Subcutaneous abdominal adipose tissue (tissue), 5 donors: ENCODE data around the gene UBE3A.

Experiments used
- H3K27ac ChIP-seq: one replicate; pipeline ENCODE4 v1.7.0; 2013; ENCODE audit warnings: low read depth, mild to moderate bottlenecking, inconsistent platforms, low read length, moderate library complexity
- H3K27me3 ChIP-seq, 5 donors: one replicate each; pipeline ENCODE4 v1.7.0; 2013; ENCODE audit warnings: low read length in 5 of 5, inconsistent platforms in 1 of 5; ENCODE audit not compliant: control insufficient read depth in 5 of 5, insufficient read depth in 4 of 5
- H3K36me3 ChIP-seq, 5 donors: one replicate each; pipeline ENCODE4 v1.7.0; 2013; ENCODE audit warnings: low read length in 5 of 5; ENCODE audit not compliant: control insufficient read depth in 5 of 5, insufficient read depth in 5 of 5
- H3K4me1 ChIP-seq, 5 donors: one replicate each; pipeline ENCODE4 v1.7.0; 2013; ENCODE audit warnings: low read length in 5 of 5, mild to moderate bottlenecking in 3 of 5, moderate library complexity in 1 of 5; ENCODE audit not compliant: control insufficient read depth in 5 of 5, insufficient read depth in 5 of 5
- H3K4me3 ChIP-seq, 5 donors: one replicate each; pipeline ENCODE4 v1.7.0; 2013; ENCODE audit warnings: low read length in 5 of 5, low read depth in 1 of 5
- H3K9ac ChIP-seq, 5 donors: one replicate each; pipeline ENCODE4 v1.7.0; 2013; ENCODE audit warnings: low read length in 5 of 5, mild to moderate bottlenecking in 4 of 5, moderate library complexity in 3 of 5
- H3K9me3 ChIP-seq, 5 donors: one replicate each; pipeline ENCODE4 v1.7.0; 2013; ENCODE audit warnings: low read length in 5 of 5; ENCODE audit not compliant: control insufficient read depth in 5 of 5
- donor health status: healthy.
- donor health status: healthy.
- donor health status: healthy.
- donor health status: healthy.
- donor health status: healthy.

UBE3A gene

GRCh38 chr15:25362545-25362944 is 76.3 kb downstream of the UBE3A start:
- Histone ChIP-seq H3K9me3 (no peaks in the 10 kb centered on the region), H3K4me1 (no peaks in the 10 kb centered on the region), H3K27ac (no peak overlapping the region), H3K4me3 (no peak overlapping the region), H3K27me3 (no peaks in the 10 kb centered on the region), H3K9ac (no peak overlapping the region), H3K36me3 (peaks cover 2 to 24% (median 11%) of the 10 kb centered on the region in 5 donors)

- Histone ChIP-seq H3K9me3 (peaks cover 3 to 23% (median 15%) of the 10 kb centered on the region in 5 donors), H3K9ac (no peak overlapping the region), H3K36me3 (peaks cover 20 to 43% (median 35%) of the 10 kb centered on the region in 5 donors), H3K27me3 (no peaks in the 10 kb centered on the region), H3K27ac (no peak overlapping the region), H3K4me3 (no peak overlapping the region), H3K4me1 (no peaks in the 10 kb centered on the region)
Measured at GRCh38 chr15:25347707-25348106, 91.1 kb downstream of the UBE3A start.

- Histone ChIP-seq H3K27me3 (no peaks in the 10 kb centered on the region), H3K9ac (no peak overlapping the region), H3K4me3 (no peak overlapping the region), H3K4me1 (no peaks in the 10 kb centered on the region), H3K36me3 (peaks cover 22 to 44% (median 34%) of the 10 kb centered on the region in 5 donors), H3K9me3 (peaks cover 3 to 23% (median 15%) of the 10 kb centered on the region in 5 donors), H3K27ac (no peak overlapping the region)
Measured at GRCh38 chr15:25346371-25346770, 92.5 kb downstream of the UBE3A start.

GRCh38 chr15:25345943-25346342 is 92.9 kb downstream of the UBE3A start:
- Histone ChIP-seq H3K27ac (no peak overlapping the region), H3K36me3 (peaks cover 22 to 39% (median 32%) of the 10 kb centered on the region in 5 donors), H3K27me3 (no peaks in the 10 kb centered on the region), H3K9me3 (peaks cover 3 to 23% (median 15%) of the 10 kb centered on the region in 5 donors), H3K9ac (no peak overlapping the region), H3K4me1 (no peaks in the 10 kb centered on the region), H3K4me3 (no peak overlapping the region)

- peaks cover 0 to 19% (median 11%) of the 10 kb centered on the region in 5 donors for H3K9me3 ChIP-seq
- no peak overlapping the region for H3K4me3 ChIP-seq
- H3K27ac ChIP-seq: no peak overlapping the region
Measured at GRCh38 chr15:25342629-25343028, 96.2 kb downstream of the UBE3A start.

GRCh38 chr15:25339431-25339830 is 99.4 kb downstream of the UBE3A start:
- Histone ChIP-seq H3K27me3 (no peaks in the 10 kb centered on the region), H3K4me1 (no peaks in the 10 kb centered on the region), H3K4me3 (no peak overlapping the region), H3K27ac (no peak overlapping the region), H3K9me3 (peaks cover 0 to 3% (median 0%) of the 10 kb centered on the region in 5 donors), H3K9ac (no peak overlapping the region), H3K36me3 (peaks cover 25 to 54% (median 50%) of the 10 kb centered on the region in 5 donors)

More at GRCh38 chr15:25342629-25343028, 96.2 kb downstream of the UBE3A start:
- Histone ChIP-seq H3K36me3 (peaks cover 31 to 49% (median 48%) of the 10 kb centered on the region in 5 donors), H3K27me3 (no peaks in the 10 kb centered on the region), H3K4me1 (no peaks in the 10 kb centered on the region), H3K9ac (no peak overlapping the region)

- Histone ChIP-seq H3K4me1 (no peaks in the 10 kb centered on the region), H3K36me3 (peaks cover 22 to 50% (median 44%) of the 10 kb centered on the region in 5 donors), H3K27me3 (no peaks in the 10 kb centered on the region), H3K9ac (no peak overlapping the region), H3K9me3 (peaks cover 0 to 3% (median 0%) of the 10 kb centered on the region in 5 donors), H3K27ac (no peak overlapping the region), H3K4me3 (no peak overlapping the region)
Measured at GRCh38 chr15:25335279-25335678, 103.5 kb downstream of the UBE3A start.

- Histone ChIP-seq H3K27ac (no peak overlapping the region), H3K36me3 (peaks cover 10 to 31% (median 25%) of the 10 kb centered on the region in 5 donors), H3K9me3 (peaks cover 0 to 3% (median 0%) of the 10 kb centered on the region in 5 donors), H3K27me3 (no peaks in the 10 kb centered on the region), H3K4me3 (no peak overlapping the region), H3K9ac (no peak overlapping the region), H3K4me1 (no peaks in the 10 kb centered on the region)
Measured at GRCh38 chr15:25333049-25333448, 105.8 kb downstream of the UBE3A start.

- Histone ChIP-seq H3K4me1 (no peaks in the 10 kb centered on the region), H3K9me3 (peaks cover 0 to 3% (median 0%) of the 10 kb centered on the region in 5 donors), H3K4me3 (no peak overlapping the region), H3K27ac (no peak overlapping the region), H3K9ac (no peak overlapping the region), H3K36me3 (peaks cover 5 to 25% (median 19%) of the 10 kb centered on the region in 5 donors), H3K27me3 (no peaks in the 10 kb centered on the region)
Measured at GRCh38 chr15:25332306-25332705, 106.5 kb downstream of the UBE3A start.

GRCh38 chr15:25331860-25332259 is 107.0 kb downstream of the UBE3A start:
- H3K4me3 ChIP-seq: no peak overlapping the region
- H3K27ac ChIP-seq: no peak overlapping the region
- H3K36me3 ChIP-seq: peaks cover 5 to 21% (median 17%) of the 10 kb centered on the region in 5 donors
- peaks cover 0 to 3% (median 0%) of the 10 kb centered on the region in 5 donors for H3K9me3 ChIP-seq
- no peaks in the 10 kb centered on the region for H3K4me1 ChIP-seq
- no peaks in the 10 kb centered on the region for H3K27me3 ChIP-seq
- H3K9ac ChIP-seq: no peak overlapping the region
